Liver (tissue), 9 donors: ENCODE data around the gene LRRN2. TPM values are rescaled to one million over a fixed set of nuclear protein-coding genes. Genes with fewer than 3 reads are reported as not detected.

Source experiments
- DNase-seq: peaks from one replicate; pipeline ENCODE4 v3.0.0-alpha.2; 2017; ENCODE audit warnings: low spot score
- H3K27ac ChIP-seq, 2 donors: one replicate each; pipeline ENCODE4 v1.7.0; 2013; ENCODE audit warnings: inconsistent platforms in 2 of 2, low read length in 2 of 2, control low read depth in 1 of 2, low read depth in 1 of 2, mild to moderate bottlenecking in 1 of 2
- H3K27me3 ChIP-seq, 4 donors: one replicate each; pipeline versions ENCODE4 v1.6.1 to v1.7.0; 2013; ENCODE audit warnings: low read length in 3 of 4, inconsistent platforms in 1 of 4, mild to moderate bottlenecking in 1 of 4, moderate library complexity in 1 of 4; ENCODE audit not compliant: control insufficient read depth in 4 of 4, insufficient read depth in 4 of 4
- H3K36me3 ChIP-seq, 4 donors: one replicate each; pipeline versions ENCODE4 v1.6.1 to v1.7.0; 2013; ENCODE audit warnings: low read length in 3 of 4, mild to moderate bottlenecking in 3 of 4, low read depth in 1 of 4, moderate library complexity in 1 of 4; ENCODE audit not compliant: control insufficient read depth in 4 of 4, insufficient read depth in 3 of 4
- H3K4me1 ChIP-seq, 4 donors: one replicate each; pipeline versions ENCODE4 v1.6.1 to v1.7.0; 2013; ENCODE audit warnings: low read length in 3 of 4, mild to moderate bottlenecking in 3 of 4, moderate library complexity in 1 of 4; ENCODE audit not compliant: control insufficient read depth in 4 of 4, insufficient read depth in 4 of 4
- H3K4me3 ChIP-seq, 3 donors: one replicate each; pipeline versions ENCODE4 v1.6.1 to v1.7.0; 2013; ENCODE audit warnings: low read length in 3 of 3, control low read depth in 1 of 3, low read depth in 1 of 3, mild to moderate bottlenecking in 1 of 3
- H3K9ac ChIP-seq, 2 donors: one replicate each; pipeline ENCODE4 v1.7.0; 2013; ENCODE audit warnings: low read length in 2 of 2, mild to moderate bottlenecking in 2 of 2, moderate library complexity in 2 of 2, control low read depth in 1 of 2, low read depth in 1 of 2
- H3K9me3 ChIP-seq, 4 donors: one replicate each; pipeline versions ENCODE4 v1.6.1 to v1.7.0; 2013; ENCODE audit warnings: low read length in 3 of 4; ENCODE audit not compliant: control insufficient read depth in 4 of 4
- EGR1 ChIP-seq, 2 donors: IDR thresholded peaks; 2 replicates each; pipeline ENCODE4 v1.6.1; 2016 to 2018; ENCODE audit warnings: antibody characterized with exemption in 2 of 2, low read depth in 2 of 2
- FOXA1 ChIP-seq: IDR thresholded peaks from 2 replicates; pipeline ENCODE4 v1.6.1; 2016; ENCODE audit warnings: antibody characterized with exemption
- FOXA2 ChIP-seq: IDR thresholded peaks from 2 replicates; pipeline ENCODE4 v1.6.1; 2016; ENCODE audit warnings: antibody characterized with exemption
- GABPA ChIP-seq, 2 donors: IDR thresholded peaks in 1 of 2; conservative IDR thresholded peaks in 1 of 2; 2 replicates each; pipeline ENCODE4 v1.6.1; 2016; ENCODE audit warnings: antibody characterized with exemption in 2 of 2, mild to moderate bottlenecking in 1 of 2, moderate library complexity in 1 of 2
- HNF4A ChIP-seq, 2 donors: conservative IDR thresholded peaks; 2 replicates each; pipeline ENCODE4 v1.6.1; 2016; ENCODE audit warnings: antibody characterized with exemption in 2 of 2, mild to moderate bottlenecking in 2 of 2
- HNF4G ChIP-seq: IDR thresholded peaks from 2 replicates; pipeline ENCODE4 v1.6.1; 2016; ENCODE audit warnings: antibody characterized with exemption
- JUND ChIP-seq, 2 donors: IDR thresholded peaks; 2 replicates each; pipeline ENCODE4 v1.6.1; 2016; ENCODE audit warnings: antibody characterized with exemption in 2 of 2
- MAX ChIP-seq: IDR thresholded peaks from 2 replicates; pipeline ENCODE4 v1.6.1; 2016; ENCODE audit warnings: antibody characterized with exemption
- NR2F2 ChIP-seq: IDR thresholded peaks from 2 replicates; pipeline ENCODE4 v1.6.1; 2016; ENCODE audit warnings: antibody characterized with exemption
- RAD21 ChIP-seq, 2 donors: IDR thresholded peaks; 2 replicates each; pipeline ENCODE4 v1.6.1; 2016; ENCODE audit warnings: antibody characterized with exemption in 2 of 2, mild to moderate bottlenecking in 2 of 2
- RXRA ChIP-seq, 2 donors: IDR thresholded peaks; 2 replicates each; pipeline ENCODE4 v1.6.1; 2017 to 2018; ENCODE audit warnings: antibody characterized with exemption in 2 of 2, mild to moderate bottlenecking in 1 of 2
- SP1 ChIP-seq: IDR thresholded peaks from 2 replicates; pipeline ENCODE4 v1.6.1; 2018; ENCODE audit warnings: antibody characterized with exemption, mild to moderate bottlenecking
- TAF1 ChIP-seq: conservative IDR thresholded peaks from 2 replicates; pipeline ENCODE4 v1.6.1; 2016; ENCODE audit warnings: antibody characterized with exemption, mild to moderate bottlenecking
- YY1 ChIP-seq: IDR thresholded peaks from 2 replicates; pipeline ENCODE4 v1.6.1; 2016; ENCODE audit warnings: antibody characterized with exemption, mild to moderate bottlenecking
- WGBS: extraction: QIAGEN DNeasy Blood & Tissue Kit; methylation state at CpG from one replicate; pipeline ENCODE4 v1.1.7; 2013; 5-methylcytosine and 5-hydroxymethylcytosine counted together
- polyA plus RNA-seq, 2 donors: library from polyadenylated mRNA; stranded (reverse) in 1 of 2; unstranded in 1 of 2; fragments of 200-250 nt in 1 of 2; fragments of >200 nt in 1 of 2; fragmentation: Nextera tagmentation in 1 of 2; extraction: Ambion mirVana in 1 of 2; gene quantifications; one replicate each; pipeline versions ENCODE4 v1.2.1 to v1.2.3, GENCODE V29; 2013 to 2015
- total RNA-seq, 2 donors: library from RNA; depleted of rRNA; stranded (reverse); fragments of >200 nt; gene quantifications; one replicate each; pipeline ENCODE4 v1.2.3, GENCODE V29; 2014
- TF ChIP-seq, protein P1 (sequence below): IDR thresholded peaks from 2 replicates; pipeline ENCODE4 v1.6.1; 2016; ENCODE audit warnings: antibody characterized with exemption
- TF ChIP-seq, protein P2 (sequence below): fragments of 150-350 bp; IDR thresholded peaks from 2 replicates; pipeline ENCODE4 v1.5.1; 2017; ENCODE audit warnings: improper control_type of control experiment, low read depth, low read length; ENCODE audit not compliant: missing input control
- TF ChIP-seq, protein P3 (sequence below): IDR thresholded peaks from 2 replicates; pipeline ENCODE4 v1.6.1; 2016; ENCODE audit warnings: antibody characterized with exemption
- TF ChIP-seq, protein P4 (sequence below): IDR thresholded peaks from 2 replicates; pipeline ENCODE4 v1.6.1; 2016; ENCODE audit warnings: antibody characterized with exemption, mild to moderate bottlenecking
- donor health status: healthy.
- donor health status: healthy.
- donor health status: healthy.
- donor health status: healthy.
- donor health status: healthy.

The LRRN2 gene
- total and polyA plus RNA-seq, 4 donors: 0.13 to 2.8 (median 0.28) TPM

DNA sequence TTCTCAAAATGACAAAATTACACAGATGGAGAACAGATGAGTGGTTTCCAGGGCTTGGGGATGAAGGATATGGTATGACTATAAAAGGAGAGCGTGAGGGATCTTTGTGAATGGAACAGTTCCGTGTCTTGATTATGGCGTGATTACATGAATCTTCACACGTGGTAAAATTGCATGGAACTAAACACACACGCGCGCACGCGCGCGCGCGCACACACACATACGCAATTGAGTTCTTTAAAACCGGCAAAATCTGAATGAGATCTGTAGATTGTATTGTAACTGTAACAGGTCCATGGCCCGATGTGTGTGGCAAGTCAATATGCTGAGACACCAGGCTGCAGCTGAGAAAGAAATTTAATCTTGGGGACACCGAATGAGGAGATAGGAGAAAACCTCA is 11.1 kb upstream of the LRRN2 start:
- Histone ChIP-seq H3K27ac (no peak overlapping the region), H3K9ac (no peak overlapping the region), H3K4me3 (no peak overlapping the region), H3K36me3 (no peaks in the 10 kb centered on the region), H3K9me3 (no peaks in the 10 kb centered on the region), H3K4me1 (peaks cover 0 to 11% (median 6%) of the 10 kb centered on the region in 4 donors), H3K27me3 (no peaks in the 10 kb centered on the region)
- 93% methylated on average over 17 of the region's 17 CpGs for WGBS
- no peak for DNase-seq
- TF ChIP-seq SP1 (no peak), NR2F2 (no peak), JUND (IDR thresholded peaks at IDR 0.05) (no peak), MAX (no peak), RAD21 (IDR thresholded peaks at IDR 0.05) (no peak), EGR1 (IDR thresholded peaks at IDR 0.05; ENCODE audit: low read depth in 2 of 2) (no peak), GABPA (IDR thresholded peaks at IDR 0.05 in 1 of 2, conservative IDR thresholded peaks at IDR 0.05 in 1 of 2) (no peak), RXRA (IDR thresholded peaks at IDR 0.05) (no peak), YY1 (no peak), HNF4A (conservative IDR thresholded peaks at IDR 0.05) (no peak), FOXA2 (no peak), TAF1 (no peak)
- TF ChIP-seq, protein P1, sequence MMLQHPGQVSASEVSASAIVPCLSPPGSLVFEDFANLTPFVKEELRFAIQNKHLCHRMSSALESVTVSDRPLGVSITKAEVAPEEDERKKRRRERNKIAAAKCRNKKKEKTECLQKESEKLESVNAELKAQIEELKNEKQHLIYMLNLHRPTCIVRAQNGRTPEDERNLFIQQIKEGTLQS: no peak
- TF ChIP-seq, protein P2, sequence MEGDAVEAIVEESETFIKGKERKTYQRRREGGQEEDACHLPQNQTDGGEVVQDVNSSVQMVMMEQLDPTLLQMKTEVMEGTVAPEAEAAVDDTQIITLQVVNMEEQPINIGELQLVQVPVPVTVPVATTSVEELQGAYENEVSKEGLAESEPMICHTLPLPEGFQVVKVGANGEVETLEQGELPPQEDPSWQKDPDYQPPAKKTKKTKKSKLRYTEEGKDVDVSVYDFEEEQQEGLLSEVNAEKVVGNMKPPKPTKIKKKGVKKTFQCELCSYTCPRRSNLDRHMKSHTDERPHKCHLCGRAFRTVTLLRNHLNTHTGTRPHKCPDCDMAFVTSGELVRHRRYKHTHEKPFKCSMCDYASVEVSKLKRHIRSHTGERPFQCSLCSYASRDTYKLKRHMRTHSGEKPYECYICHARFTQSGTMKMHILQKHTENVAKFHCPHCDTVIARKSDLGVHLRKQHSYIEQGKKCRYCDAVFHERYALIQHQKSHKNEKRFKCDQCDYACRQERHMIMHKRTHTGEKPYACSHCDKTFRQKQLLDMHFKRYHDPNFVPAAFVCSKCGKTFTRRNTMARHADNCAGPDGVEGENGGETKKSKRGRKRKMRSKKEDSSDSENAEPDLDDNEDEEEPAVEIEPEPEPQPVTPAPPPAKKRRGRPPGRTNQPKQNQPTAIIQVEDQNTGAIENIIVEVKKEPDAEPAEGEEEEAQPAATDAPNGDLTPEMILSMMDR: no peak
- TF ChIP-seq, protein P3, sequence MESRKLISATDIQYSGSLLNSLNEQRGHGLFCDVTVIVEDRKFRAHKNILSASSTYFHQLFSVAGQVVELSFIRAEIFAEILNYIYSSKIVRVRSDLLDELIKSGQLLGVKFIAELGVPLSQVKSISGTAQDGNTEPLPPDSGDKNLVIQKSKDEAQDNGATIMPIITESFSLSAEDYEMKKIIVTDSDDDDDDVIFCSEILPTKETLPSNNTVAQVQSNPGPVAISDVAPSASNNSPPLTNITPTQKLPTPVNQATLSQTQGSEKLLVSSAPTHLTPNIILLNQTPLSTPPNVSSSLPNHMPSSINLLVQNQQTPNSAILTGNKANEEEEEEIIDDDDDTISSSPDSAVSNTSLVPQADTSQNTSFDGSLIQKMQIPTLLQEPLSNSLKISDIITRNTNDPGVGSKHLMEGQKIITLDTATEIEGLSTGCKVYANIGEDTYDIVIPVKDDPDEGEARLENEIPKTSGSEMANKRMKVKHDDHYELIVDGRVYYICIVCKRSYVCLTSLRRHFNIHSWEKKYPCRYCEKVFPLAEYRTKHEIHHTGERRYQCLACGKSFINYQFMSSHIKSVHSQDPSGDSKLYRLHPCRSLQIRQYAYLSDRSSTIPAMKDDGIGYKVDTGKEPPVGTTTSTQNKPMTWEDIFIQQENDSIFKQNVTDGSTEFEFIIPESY: no peak
- TF ChIP-seq, protein P4, sequence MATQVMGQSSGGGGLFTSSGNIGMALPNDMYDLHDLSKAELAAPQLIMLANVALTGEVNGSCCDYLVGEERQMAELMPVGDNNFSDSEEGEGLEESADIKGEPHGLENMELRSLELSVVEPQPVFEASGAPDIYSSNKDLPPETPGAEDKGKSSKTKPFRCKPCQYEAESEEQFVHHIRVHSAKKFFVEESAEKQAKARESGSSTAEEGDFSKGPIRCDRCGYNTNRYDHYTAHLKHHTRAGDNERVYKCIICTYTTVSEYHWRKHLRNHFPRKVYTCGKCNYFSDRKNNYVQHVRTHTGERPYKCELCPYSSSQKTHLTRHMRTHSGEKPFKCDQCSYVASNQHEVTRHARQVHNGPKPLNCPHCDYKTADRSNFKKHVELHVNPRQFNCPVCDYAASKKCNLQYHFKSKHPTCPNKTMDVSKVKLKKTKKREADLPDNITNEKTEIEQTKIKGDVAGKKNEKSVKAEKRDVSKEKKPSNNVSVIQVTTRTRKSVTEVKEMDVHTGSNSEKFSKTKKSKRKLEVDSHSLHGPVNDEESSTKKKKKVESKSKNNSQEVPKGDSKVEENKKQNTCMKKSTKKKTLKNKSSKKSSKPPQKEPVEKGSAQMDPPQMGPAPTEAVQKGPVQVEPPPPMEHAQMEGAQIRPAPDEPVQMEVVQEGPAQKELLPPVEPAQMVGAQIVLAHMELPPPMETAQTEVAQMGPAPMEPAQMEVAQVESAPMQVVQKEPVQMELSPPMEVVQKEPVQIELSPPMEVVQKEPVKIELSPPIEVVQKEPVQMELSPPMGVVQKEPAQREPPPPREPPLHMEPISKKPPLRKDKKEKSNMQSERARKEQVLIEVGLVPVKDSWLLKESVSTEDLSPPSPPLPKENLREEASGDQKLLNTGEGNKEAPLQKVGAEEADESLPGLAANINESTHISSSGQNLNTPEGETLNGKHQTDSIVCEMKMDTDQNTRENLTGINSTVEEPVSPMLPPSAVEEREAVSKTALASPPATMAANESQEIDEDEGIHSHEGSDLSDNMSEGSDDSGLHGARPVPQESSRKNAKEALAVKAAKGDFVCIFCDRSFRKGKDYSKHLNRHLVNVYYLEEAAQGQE: no peak

GRCh38 chr1:204695692-204696091 is 10.2 kb upstream of the LRRN2 start:
- DNase-seq: no peak
- Histone ChIP-seq H3K27ac (no peak overlapping the region), H3K9me3 (no peaks in the 10 kb centered on the region), H3K9ac (no peak overlapping the region), H3K27me3 (no peaks in the 10 kb centered on the region), H3K4me1 (peaks cover 0 to 11% (median 6%) of the 10 kb centered on the region in 4 donors), H3K4me3 (no peak overlapping the region), H3K36me3 (no peaks in the 10 kb centered on the region)
- WGBS: 77% methylated on average over 5 of the region's 5 CpGs
- TF ChIP-seq YY1: no peak
- no peak for TF ChIP-seq NR2F2
- TF ChIP-seq, protein P2: no peak
- TF ChIP-seq, protein P3: no peak
- TF ChIP-seq HNF4G: no peak
- no peak for TF ChIP-seq FOXA1
